Embryonic facial prominence (tissue), 1 donor: ENCODE measurements around the gene GRAMD4.

ENCODE experiments used
- DNase-seq: peaks from one replicate; pipeline ENCODE4 v3.0.0-alpha.2; 2016; ENCODE audit errors: extremely low spot score

Gene GRAMD4

DNA sequence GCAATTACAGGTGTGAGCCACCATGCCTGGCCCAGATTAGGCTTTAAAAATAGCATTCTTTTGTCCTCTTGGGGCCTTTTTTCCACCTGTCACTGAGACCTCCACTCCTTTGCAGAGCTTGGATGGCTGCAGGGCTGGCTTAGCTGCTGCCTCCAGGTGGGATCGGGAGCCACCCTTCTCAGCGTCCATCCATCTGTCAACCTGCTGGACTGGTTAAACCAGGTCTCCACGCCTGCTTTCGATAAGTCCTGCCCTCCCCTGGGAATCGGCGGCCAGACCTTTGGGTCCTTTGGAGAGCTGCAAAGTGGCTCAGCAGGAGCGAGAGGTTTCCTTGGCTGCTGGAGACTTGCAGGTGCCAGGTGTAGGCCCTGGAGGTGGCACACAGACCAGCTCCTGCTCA, 23.4 kb upstream of the GRAMD4 start:
- DNase-seq, result no peak

DNA sequence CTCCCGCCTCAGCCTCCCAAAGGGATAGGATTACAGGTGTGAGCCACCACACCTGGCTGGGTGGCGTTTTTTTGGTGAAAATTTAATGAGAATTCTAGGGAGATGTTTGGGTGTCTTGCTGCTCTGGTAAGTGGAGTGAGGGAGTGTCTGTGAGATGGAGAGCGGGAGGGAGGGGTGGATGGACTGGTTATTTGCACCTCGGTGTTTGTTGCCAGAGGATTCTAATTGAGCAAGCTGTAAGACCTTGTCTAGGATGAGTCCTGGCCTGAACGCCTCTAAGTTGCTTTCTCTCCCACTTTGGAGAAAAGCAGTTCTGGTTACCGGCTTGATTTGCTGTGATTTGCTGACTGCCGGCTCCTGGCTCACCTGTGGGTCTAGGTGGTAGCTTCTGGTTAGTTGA, 22.0 kb upstream of the GRAMD4 start:
- DNase-seq, result no peak

DNA sequence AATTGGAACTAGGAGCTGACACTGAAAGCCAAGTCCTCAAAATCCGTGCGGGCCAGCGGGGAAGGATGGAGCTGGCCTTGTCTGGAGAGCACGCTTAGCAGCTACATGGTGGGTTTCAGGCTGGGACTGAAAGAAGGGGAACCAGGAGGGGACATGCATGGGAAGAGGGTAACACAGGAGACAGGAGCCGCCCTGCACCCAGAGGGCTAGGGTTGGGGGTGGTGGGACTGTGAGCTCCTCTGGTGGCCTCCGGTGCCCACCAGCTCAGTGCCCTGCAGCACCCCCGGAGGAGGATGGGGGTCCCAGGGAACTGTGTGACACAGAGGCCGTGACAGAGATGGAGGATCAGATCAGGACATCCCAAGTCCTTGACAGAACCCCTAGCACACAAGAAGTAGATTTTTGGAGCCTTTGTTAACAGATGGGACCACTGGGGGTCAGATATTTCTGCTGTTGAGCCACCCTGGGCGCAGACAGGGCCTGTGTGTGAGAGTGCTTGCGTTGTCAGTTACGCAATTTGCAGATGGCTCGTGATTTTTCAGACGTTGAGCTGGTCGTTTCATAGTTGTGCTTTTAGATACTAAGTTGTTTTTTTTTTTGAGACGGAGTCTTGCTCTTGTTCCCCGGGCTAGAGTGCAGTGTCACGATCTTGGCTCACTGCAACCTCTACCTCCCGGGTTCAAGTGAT, 21.3 kb upstream of the GRAMD4 start:
- no peak for DNase-seq

DNA sequence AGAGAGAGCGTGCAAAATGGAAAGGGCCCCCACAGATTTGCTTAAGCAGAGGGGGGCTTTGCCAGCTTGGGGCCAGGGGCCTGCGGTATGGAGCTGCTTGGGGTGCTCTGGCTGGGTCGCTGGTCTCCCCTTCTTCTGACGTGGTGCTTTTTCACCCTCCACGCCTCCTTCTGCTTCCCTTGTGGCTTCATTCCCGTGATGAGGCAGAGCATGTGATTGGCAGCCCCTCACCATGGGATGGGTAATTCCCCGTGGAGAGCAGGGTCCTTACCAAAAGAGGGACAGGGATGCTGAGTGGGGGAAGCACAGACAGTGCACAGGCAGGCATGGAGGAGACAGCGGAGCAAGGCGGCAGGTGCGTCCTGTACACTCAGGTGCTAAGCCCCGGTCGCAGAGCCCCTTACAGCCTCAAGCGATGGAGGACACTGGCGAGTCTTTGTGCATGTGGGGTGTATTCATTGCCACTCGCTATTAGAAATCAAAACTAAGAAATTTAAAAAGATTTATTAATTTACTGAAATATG, 19.9 kb upstream of the GRAMD4 start:
- no peak for DNase-seq

DNA sequence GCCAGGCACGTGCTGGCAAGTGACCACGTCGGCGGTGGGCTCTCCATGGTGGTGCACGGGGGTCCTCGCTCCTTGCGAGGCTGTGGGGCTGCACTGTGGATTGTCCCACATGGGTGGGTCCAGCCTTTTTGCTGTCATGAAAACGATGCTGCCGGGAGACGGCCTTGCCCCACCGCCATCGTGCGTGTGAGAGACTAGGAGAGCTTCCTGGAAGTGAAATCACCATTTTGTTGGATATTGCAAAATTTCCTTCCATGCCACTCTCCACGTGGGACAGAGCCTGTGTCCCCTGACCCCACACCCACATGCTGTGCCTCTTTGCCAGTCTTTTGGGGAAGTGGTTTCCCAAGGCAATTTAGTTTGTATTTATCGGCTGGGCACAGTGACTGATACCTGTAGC, 18.2 kb upstream of the GRAMD4 start:
- DNase-seq, result no peak

DNA sequence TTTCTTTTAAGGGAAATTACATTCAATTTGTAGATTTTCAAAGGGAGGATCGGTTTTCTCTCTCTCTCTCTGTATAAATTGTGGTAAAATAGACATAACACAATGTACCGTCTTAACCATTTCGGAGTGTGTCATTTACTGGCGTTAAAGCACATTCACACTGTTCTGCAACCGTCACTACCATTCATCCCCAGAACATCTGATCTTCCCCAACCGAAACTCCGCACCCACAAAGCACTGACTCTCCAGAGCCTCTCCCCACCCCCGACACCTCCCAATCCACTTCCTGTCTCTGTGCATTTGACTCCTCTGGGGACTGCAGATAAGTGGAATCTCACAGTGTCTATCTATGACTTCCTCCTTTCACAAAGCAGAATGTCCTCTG, 15.9 kb upstream of the GRAMD4 start:
- DNase-seq, result no peak

DNA sequence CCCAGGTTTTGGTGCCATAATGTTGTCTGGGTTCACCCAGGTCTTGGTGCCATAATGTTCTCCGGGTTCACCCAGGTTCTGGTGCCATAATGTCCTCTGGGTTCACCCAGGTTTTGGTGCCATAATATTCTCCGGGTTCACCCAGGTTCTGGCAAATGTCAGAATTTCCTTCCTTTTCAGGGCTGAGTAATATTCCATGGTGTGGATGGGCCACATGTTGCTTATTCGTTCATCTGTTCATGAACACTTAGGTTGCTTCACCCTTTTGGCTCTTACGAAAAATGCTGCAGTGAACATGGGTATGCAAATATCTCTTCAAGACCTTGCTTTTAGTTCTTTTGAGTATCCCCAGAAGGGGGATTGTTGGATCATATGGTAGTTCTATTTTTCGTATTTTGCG, 15.1 kb upstream of the GRAMD4 start:
- DNase-seq, result no peak

DNA sequence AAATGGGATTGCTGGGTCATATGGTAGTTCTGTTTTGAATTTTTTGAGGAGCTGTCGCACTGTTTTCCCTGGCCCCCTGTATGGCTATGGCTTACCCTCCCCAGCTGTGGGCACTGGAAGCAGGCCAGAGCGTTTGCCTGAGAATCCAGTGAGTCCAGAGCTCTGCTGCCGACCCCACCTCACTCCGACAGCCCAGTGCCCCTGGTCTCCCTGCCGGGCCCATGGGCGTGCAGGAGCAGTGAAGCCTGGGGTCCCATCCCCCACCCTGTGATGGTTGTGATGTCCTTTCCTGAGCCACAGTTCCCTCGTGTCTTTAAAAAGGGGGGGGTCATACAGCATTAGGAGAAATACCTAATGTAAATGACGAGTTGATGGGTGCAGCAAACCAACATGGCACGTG, 13.3 kb upstream of the GRAMD4 start:
- DNase-seq, result no peak

DNA sequence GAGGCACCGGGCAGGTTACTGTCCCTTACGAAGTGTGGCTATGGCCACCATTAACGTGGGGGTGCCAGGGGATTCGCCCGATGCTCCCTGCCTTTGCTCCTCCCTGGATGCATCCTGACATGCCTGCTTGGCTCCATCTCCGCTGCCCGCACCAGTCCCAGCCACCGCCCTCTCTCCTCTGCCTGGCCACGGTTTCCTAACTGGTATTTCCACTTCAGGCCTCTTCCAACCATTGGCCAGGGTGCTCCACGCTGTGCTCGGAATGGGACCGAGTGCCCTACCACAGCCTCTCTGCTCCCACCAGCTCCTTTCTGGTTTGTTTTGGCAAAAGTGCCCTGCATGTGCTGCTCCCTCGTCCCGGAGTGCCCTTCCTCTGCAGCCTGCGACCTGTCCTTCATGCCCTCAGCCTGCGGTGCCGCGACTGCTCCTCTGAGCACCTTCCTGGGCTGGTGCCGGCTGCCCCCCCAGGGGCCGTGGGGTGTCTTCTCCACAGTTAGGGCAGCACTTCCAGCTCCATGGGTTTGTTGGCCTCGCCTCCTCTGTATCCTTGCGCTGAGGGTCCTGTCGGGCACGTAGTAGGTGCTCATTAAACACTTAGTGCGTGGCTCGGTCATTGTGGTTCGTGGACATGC, 12.6 kb upstream of the GRAMD4 start:
- no peak for DNase-seq

DNA sequence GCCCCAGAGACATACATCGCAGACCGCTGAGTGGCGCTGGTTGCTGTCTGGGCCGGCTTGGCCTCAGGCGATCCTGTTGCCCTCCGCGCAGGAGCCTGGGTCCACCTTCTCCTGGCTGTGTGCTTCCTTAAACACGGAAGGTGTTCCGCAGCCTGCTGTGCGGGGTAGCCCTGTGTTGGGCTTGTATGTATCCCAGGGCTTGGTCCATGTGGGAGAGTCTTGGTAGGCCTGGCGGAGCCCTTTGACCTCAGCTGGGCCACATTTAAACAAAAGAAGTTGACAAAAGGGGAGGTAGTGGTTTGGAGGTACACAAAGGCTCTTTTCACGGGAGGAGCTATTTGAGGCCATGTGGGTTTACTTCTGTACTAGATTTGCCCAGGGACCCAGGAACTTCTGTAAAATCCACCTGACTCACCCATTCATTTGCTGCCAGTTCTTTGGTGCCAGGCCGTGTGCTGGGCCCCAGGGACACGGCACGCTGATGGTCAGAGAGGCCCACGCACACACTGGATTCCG, 11.0 kb upstream of the GRAMD4 start:
- no peak for DNase-seq

DNA sequence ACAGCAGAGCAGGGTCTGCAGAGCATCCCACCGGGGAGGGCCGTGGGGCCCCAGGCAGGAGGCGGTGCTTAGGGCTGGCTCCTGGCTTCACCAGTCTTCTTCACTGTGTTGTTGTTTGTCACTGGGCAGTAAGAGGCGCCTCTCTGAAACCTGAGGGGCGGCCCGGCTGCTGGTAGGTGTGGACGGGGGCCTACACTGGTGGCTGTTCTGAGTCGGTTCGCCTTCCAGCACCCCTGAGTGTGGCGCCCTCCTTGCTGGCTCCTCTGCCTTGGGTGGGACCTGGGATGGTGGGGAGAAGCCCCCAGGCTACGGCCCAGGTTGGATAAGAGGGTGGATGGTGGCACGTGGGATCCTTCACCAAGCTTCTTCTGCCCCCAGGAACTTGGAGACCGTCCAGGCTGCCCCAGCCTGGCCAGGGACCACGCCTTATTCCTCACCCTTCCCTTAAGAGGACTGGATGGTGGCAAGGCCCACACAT, 10.4 kb upstream of the GRAMD4 start:
- no peak for DNase-seq

DNA sequence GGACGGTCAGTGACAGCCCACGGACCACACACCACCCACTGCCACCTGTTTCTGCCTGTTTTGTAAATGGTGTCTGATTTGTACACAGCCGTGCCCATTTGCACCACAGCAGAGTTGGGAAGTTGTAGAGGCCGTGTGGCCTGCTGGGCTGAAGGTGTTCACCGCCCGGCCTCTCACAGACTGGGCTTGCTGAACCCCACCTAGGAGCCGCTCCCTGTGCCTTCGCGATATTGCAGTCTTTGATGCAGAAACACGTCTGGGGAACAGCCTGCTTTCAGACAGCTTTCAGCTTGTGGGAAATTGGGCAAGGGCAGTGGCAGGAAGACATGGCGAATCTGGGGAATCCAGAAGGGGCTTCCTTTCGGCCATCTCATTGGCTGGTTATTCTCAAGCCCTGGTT, 9.8 kb upstream of the GRAMD4 start:
- no peak for DNase-seq

DNA sequence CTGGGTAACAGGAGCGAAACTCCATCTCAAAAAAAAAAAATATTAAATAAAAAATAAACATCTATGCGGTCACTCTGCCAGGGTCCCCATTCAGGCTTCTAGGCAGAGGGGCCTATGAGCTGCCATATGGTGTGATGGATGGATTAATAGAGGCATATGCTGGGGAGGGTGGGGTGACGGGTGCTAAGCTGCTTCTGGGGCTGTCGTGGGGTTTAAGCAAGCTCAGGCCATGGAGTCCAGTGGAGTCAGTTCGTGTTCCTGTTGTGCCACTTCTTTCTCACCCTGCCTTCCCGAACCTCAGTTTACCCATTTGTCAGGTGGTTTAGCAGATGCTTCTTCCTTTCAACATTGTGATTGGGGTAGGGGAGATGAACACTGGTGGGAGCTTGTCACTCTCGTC, 9.0 kb upstream of the GRAMD4 start:
- no peak for DNase-seq

DNA sequence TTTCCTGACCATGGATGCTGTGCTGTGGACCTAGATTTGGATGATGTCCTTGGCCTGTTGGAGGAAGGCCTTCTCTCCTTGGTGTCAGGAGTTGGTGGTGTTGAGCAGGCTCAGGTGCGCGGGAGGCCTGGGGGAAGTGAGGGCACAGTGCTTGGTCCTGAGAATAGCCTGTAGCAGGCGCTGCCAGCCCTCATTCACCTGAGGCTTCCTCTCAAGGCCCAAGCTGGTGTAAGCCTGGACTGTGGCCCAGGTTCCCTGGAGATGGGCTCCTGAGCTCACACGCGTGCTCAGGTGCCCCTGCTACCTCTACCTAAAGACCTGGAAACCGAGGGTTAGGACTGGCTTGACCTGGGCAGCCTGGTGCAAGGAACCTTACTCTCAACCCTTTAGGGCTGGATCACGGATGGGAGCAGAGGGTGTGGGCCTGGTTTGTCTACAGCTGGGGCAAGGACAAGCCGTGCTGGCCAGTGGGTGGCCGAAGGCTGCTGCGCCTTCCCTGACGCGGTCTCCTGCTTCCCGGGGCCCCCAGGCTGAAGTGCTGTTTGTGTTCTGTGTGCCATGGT, 7.8 kb upstream of the GRAMD4 start:
- no peak for DNase-seq

DNA sequence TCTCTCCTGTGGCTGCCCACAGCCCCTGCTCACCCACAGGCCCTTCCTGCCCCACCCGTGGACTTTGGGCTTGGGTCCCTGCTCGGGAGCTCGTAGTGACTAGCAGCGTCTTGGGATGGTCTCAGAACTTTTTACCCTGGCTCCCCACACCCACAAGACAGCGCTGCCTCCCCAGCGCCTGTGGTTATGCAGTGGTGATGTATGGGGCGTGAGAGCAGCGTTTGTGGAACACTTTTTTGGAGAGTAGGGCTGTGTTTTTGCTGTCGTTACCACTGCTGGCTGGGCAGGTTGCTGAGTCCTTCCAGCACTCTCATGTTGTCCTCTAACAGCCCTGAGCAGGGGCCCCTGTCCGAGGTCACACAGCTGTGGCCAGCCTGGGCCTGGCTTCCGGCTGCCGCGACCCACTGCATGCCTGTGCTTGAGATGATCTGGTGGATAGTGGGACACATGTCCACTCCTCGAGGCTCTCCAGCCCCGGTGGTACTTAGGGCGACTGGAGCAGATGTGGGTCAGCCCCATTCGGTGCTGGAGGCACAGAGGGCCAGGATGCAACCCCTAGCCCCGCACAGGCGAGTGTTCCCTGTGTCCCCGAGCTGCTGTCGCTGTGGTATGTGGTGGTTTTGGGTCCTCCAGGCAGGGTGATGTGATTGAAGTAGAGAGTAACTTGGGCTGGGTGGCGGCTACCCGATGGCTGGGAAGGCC, 7.1 kb upstream of the GRAMD4 start:
- DNase-seq, result no peak

DNA sequence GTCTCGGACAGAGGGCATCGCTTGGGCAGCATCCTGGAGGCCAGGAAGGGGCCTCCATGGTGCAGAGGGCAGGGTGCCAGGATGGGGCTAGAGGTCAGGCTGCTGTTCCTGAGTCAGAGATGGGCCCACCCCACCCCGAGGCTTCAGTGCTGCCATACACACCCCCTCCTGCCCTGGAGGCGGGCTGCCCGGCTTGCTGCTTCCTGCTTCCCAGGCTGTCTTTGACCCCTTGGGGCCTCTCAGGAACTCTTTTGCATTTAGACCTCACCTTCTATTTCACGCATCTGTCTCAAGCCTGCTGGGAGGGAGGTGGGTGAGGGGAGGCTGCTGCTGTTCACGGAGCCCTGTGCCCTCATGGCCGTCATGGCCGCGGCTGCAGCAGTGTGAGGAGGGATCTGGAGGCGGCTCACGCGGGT, 6.6 kb upstream of the GRAMD4 start:
- no peak for DNase-seq

DNA sequence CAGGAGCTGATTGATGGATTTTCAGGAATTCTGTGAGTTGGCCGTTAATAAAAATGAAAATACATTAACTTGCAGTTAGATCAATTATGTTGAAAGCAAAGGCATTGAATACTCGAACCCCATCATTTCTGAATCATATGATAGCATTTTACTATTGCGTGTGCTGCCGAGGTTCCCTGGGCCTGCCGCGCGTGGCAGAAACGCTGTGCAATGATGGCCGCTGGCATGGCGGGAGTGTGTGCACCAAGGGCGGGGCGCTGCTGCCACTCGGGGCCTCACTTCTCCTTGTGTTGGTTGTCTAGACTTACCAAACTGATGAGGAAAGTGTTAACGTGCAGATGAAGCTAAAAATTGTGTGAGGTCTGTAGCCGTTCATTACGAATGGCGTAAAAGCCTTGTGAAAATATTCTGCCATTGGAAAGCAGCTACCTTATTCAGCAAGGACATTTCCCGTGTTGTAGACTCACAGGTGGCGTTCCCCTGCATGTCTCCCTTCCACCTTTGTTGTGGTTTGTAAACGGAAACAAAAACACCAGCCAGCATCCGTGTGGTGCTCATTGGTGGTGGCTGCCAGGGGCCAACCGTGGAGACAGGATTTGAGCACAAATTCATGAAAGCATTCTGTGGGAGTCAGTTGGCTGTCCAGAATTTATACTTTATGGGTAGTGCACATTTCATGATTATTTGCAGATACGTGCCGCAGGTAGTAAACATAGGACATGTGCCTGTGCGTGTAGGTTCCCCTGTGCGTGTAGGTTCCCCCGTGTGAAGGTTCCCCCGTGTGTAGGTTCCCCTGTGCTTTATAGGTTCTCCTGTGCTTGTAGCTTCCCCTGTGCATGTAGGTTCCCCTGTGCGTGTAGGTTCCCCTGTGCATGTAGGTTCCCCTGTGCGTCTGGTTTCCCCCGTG, 5.9 kb upstream of the GRAMD4 start:
- DNase-seq, result no peak

DNA sequence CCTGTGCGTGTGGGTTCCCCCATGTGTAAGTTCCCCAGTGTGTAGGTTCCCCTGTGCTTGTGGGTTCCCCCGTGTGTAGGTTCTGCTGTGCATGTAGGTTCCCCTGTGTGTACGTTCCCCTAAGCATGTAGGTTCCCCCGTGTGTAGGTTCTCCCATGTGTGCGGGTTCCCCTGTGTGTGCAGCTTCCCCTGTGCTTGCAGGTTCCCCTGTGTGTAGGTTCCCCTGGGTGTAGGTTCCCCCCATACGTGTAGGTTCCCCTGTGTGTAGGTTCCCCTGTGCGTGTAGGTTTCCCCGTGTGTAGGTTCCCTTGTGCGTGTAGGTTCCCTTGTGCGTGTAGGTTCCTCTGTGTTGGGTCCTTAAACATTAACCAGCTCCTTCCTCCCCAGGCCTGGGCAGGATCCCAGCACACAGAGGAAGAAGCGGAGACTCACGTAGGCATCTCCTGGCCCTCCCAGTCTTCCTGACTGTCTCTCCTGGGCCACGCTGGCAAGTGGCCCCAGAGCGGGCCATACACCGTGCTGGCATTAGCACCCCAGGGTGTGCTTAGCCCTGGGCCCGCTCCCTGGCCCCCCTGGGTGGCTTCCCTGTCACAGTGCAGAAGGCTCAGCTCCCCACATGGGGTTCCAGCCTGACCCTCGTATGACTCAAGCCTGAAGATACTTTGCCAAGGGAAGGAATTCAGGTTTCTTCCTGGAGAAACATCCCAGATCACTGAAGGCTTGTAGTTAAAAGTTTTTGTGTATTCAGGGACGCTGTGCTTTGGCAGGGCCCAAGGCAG, 2.8 kb upstream of the GRAMD4 start:
- no peak for DNase-seq

DNA sequence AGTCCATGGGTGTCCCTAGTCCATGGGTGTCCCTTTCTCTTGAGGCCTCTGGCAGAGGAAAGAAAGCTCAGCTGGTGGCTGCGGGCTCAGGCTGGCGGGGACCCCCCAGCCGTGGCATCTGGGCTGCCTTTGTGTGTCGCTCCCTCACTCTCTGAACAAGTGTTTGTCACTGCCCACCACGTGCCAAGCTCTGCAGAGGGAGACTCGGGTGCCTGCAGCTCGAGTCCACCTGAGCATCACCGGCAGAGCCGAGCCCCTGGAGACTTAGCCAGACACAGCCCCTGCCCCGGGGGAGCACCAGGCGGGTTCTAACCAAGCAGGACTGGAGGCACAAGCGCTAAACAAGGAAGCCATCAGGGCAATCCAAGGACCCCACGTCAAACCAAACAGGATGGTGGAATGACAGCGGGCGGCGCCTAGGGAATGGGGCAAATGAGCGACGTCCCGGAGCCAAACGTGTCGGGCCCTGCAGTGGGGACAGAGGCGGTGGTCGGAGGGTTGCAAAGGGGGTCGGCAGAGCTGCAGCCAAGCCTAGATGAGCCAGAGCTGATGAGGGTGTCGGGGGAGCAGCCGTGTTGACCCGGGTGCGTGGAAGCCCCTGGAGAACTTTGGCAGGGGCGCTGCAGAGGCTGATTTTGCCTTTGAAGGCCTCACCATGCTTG, 2.1 kb upstream of the GRAMD4 start:
- no peak for DNase-seq

DNA sequence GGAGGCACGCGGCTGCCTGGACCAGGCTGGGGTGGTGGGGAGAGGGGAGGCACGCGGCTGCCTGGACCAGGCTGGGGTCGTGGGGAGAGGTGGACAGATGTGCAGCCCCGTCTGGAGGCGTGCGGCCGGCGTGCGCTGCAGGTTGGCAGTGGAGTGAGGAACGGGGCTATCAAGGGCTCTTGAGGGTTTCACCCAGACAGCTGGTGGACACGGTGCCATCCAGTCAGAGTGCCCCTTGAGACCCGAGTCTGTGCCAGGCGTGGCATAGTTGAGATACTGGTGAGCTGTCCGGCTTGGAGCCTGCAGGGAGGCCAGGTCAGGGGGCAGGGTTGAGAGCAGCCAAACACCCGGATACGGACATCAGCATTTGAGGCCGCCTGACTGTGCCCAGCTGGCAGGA, 1.5 kb upstream of the GRAMD4 start:
- DNase-seq, result no peak
